Gastrocnemius medialis (tissue), 4 donors: ENCODE results near the gene LARGE1.

Source experiments
- CTCF ChIP-seq, 5 experiments: fragments of 450-650 bp in 3 of 5; fragments of 200-600 bp in 2 of 5; sonication (generic) in 2 of 5; IDR thresholded peaks in 4 of 5; conservative IDR thresholded peaks in 1 of 5; 1 replicate in 4 of 5; 2 replicates in 1 of 5; pipeline ENCODE4 v1.5.1; 2016 to 2019; ENCODE audit warnings: antibody characterized with exemption in 5 of 5, mild to moderate bottlenecking in 3 of 5, moderate library complexity in 3 of 5
- POLR2A ChIP-seq, 2 donors: fragments of 450-650 bp; IDR thresholded peaks; one replicate each; pipeline ENCODE4 v1.6.1; 2017; ENCODE audit warnings: antibody characterized with exemption in 2 of 2, mild to moderate bottlenecking in 2 of 2, moderate library complexity in 2 of 2

- TF ChIP-seq CTCF (IDR thresholded peaks at IDR 0.05 in 4 of 5, conservative IDR thresholded peaks at IDR 0.05 in 1 of 5): no peak
- no peak for TF ChIP-seq POLR2A (IDR thresholded peaks at IDR 0.05)
Measured at GRCh38 chr22:33706100-33706499, 214.2 kb downstream of the LARGE1 start.
